ENCODE data around the gene TRPM3. TPM values are rescaled to one million over a fixed set of nuclear protein-coding genes. Genes with fewer than 3 reads are reported as not detected.

The TRPM3 gene
- total and polyA plus RNA-seq, 4 donors, result 0.07 to 0.89 (median 0.67) TPM

DNA sequence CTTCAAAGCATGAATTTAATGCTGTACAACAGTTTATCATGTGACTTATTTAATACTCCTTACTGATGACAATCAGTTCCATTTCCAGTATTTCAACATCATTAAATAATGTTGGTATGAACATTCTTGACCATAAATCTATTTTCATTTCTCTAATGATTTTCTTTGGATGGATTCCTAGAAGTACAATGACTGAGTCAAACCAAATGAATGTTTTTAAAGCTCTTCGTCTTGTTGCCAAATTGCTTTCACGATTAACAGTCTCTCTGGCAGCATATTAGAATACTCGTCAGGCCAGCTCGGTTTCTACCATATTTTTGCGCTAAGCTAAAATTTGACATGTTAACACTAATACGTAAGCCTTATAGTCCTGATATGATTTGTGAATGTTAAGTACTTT is 197.0 kb downstream of the TRPM3 start:
- Histone ChIP-seq H3K9ac (ENCODE audit: low read depth in 1 of 2, low read length in 2 of 2) (no peak overlapping the region), H3K36me3 (ENCODE audit: control insufficient read depth in 4 of 4, insufficient read depth in 3 of 4, low read depth in 1 of 4, low read length in 3 of 4) (peaks cover 0 to 1% (median 0%) of the 10 kb centered on the region in 4 donors), H3K9me3 (ENCODE audit: control insufficient read depth in 4 of 4, low read length in 3 of 4) (no peaks in the 10 kb centered on the region), H3K4me3 (ENCODE audit: low read depth in 1 of 3, low read length in 3 of 3) (no peak overlapping the region), H3K27me3 (ENCODE audit: control insufficient read depth in 4 of 4, insufficient read depth in 4 of 4, low read length in 3 of 4) (no peaks in the 10 kb centered on the region), H3K27ac (ENCODE audit: low read depth in 1 of 2, low read length in 2 of 2) (no peak overlapping the region), H3K4me1 (ENCODE audit: control insufficient read depth in 4 of 4, insufficient read depth in 4 of 4, low read length in 3 of 4) (peaks cover 0 to 4% (median 1%) of the 10 kb centered on the region in 4 donors)
- 68% methylated on average over 6 of the region's 6 CpGs for WGBS
- DNase-seq (ENCODE audit: low spot score), result no peak
- TF ChIP-seq ATF3 (IDR thresholded peaks at IDR 0.05) (no peak), RAD21 (IDR thresholded peaks at IDR 0.05) (no peak)

- Histone ChIP-seq H3K4me1 (ENCODE audit: control insufficient read depth in 4 of 4, insufficient read depth in 4 of 4, low read length in 3 of 4) (peaks cover 0 to 4% (median 1%) of the 10 kb centered on the region in 4 donors), H3K27ac (ENCODE audit: low read depth in 1 of 2, low read length in 2 of 2) (no peak overlapping the region), H3K36me3 (ENCODE audit: control insufficient read depth in 4 of 4, insufficient read depth in 3 of 4, low read depth in 1 of 4, low read length in 3 of 4) (peaks cover 0 to 1% (median 0%) of the 10 kb centered on the region in 4 donors), H3K9ac (ENCODE audit: low read depth in 1 of 2, low read length in 2 of 2) (no peak overlapping the region), H3K9me3 (ENCODE audit: control insufficient read depth in 4 of 4, low read length in 3 of 4) (no peaks in the 10 kb centered on the region), H3K4me3 (ENCODE audit: low read depth in 1 of 3, low read length in 3 of 3) (no peak overlapping the region), H3K27me3 (ENCODE audit: control insufficient read depth in 4 of 4, insufficient read depth in 4 of 4, low read length in 3 of 4) (no peaks in the 10 kb centered on the region)
- TF ChIP-seq ATF3 (IDR thresholded peaks at IDR 0.05), result no peak
- no peak for TF ChIP-seq EGR1 (IDR thresholded peaks at IDR 0.05; ENCODE audit: low read depth in 2 of 2)
- no peak for TF ChIP-seq HNF4G (IDR thresholded peaks at IDR 0.05)
- TF ChIP-seq FOXA1 (IDR thresholded peaks at IDR 0.05), result no peak
- no peak for TF ChIP-seq JUND (IDR thresholded peaks at IDR 0.05)
- no peak for TF ChIP-seq NR2F2 (IDR thresholded peaks at IDR 0.05)
- TF ChIP-seq TAF1 (conservative IDR thresholded peaks at IDR 0.05), result no peak
- TF ChIP-seq RAD21 (IDR thresholded peaks at IDR 0.05), result no peak
- TF ChIP-seq, protein P1, sequence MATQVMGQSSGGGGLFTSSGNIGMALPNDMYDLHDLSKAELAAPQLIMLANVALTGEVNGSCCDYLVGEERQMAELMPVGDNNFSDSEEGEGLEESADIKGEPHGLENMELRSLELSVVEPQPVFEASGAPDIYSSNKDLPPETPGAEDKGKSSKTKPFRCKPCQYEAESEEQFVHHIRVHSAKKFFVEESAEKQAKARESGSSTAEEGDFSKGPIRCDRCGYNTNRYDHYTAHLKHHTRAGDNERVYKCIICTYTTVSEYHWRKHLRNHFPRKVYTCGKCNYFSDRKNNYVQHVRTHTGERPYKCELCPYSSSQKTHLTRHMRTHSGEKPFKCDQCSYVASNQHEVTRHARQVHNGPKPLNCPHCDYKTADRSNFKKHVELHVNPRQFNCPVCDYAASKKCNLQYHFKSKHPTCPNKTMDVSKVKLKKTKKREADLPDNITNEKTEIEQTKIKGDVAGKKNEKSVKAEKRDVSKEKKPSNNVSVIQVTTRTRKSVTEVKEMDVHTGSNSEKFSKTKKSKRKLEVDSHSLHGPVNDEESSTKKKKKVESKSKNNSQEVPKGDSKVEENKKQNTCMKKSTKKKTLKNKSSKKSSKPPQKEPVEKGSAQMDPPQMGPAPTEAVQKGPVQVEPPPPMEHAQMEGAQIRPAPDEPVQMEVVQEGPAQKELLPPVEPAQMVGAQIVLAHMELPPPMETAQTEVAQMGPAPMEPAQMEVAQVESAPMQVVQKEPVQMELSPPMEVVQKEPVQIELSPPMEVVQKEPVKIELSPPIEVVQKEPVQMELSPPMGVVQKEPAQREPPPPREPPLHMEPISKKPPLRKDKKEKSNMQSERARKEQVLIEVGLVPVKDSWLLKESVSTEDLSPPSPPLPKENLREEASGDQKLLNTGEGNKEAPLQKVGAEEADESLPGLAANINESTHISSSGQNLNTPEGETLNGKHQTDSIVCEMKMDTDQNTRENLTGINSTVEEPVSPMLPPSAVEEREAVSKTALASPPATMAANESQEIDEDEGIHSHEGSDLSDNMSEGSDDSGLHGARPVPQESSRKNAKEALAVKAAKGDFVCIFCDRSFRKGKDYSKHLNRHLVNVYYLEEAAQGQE (IDR thresholded peaks at IDR 0.05), result no peak
- TF ChIP-seq, protein P2, sequence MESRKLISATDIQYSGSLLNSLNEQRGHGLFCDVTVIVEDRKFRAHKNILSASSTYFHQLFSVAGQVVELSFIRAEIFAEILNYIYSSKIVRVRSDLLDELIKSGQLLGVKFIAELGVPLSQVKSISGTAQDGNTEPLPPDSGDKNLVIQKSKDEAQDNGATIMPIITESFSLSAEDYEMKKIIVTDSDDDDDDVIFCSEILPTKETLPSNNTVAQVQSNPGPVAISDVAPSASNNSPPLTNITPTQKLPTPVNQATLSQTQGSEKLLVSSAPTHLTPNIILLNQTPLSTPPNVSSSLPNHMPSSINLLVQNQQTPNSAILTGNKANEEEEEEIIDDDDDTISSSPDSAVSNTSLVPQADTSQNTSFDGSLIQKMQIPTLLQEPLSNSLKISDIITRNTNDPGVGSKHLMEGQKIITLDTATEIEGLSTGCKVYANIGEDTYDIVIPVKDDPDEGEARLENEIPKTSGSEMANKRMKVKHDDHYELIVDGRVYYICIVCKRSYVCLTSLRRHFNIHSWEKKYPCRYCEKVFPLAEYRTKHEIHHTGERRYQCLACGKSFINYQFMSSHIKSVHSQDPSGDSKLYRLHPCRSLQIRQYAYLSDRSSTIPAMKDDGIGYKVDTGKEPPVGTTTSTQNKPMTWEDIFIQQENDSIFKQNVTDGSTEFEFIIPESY (IDR thresholded peaks at IDR 0.05), result no peak
- TF ChIP-seq FOXA2 (IDR thresholded peaks at IDR 0.05), result no peak
- no peak for TF ChIP-seq HNF4A (conservative IDR thresholded peaks at IDR 0.05)
- no peak for TF ChIP-seq SP1 (IDR thresholded peaks at IDR 0.05)
- TF ChIP-seq, protein P3, sequence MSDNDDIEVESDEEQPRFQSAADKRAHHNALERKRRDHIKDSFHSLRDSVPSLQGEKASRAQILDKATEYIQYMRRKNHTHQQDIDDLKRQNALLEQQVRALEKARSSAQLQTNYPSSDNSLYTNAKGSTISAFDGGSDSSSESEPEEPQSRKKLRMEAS (IDR thresholded peaks at IDR 0.05), result no peak
- TF ChIP-seq GABPA (IDR thresholded peaks at IDR 0.05 in 1 of 2, conservative IDR thresholded peaks at IDR 0.05 in 1 of 2), result no peak
- WGBS, result 86% methylated on average over 1 of the region's 1 CpG
- no peak for DNase-seq (ENCODE audit: low spot score)
Measured at GRCh38 chr9:70923961-70924360, 197.5 kb downstream of the TRPM3 start.

Data from liver (tissue), 9 donors.